ENCODE data around the gene FAM117B.

The FAM117B gene

DNA sequence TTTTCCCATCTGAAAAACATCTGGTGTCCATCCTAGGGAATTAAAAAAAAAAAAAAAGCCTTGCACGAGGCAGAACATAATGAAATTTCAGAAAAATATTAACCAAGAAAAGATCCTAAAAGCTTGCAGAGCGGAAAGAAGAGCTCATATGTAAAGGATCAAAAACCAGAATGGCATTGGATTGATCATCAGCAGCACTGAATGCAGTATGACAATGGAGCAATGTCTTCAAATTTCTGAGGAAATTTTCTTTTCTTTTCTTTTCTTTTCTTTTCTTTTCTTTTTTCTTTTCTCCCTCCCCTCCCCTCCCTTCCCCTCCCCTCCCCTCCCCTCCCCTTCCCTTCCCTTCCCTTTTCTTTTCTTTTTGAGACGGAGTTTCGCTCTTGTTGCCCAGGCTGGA lies 21.3 kb upstream of the FAM117B start:
- no peak overlapping the region for H3K9ac ChIP-seq (ENCODE audit: low read length)
- no peaks in the 10 kb centered on the region for H3F3A ChIP-seq (ENCODE audit: insufficient read depth)
- H3K27me3 ChIP-seq (ENCODE audit: low read length): no peaks in the 10 kb centered on the region
- TF ChIP-seq, protein P1, sequence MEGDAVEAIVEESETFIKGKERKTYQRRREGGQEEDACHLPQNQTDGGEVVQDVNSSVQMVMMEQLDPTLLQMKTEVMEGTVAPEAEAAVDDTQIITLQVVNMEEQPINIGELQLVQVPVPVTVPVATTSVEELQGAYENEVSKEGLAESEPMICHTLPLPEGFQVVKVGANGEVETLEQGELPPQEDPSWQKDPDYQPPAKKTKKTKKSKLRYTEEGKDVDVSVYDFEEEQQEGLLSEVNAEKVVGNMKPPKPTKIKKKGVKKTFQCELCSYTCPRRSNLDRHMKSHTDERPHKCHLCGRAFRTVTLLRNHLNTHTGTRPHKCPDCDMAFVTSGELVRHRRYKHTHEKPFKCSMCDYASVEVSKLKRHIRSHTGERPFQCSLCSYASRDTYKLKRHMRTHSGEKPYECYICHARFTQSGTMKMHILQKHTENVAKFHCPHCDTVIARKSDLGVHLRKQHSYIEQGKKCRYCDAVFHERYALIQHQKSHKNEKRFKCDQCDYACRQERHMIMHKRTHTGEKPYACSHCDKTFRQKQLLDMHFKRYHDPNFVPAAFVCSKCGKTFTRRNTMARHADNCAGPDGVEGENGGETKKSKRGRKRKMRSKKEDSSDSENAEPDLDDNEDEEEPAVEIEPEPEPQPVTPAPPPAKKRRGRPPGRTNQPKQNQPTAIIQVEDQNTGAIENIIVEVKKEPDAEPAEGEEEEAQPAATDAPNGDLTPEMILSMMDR (IDR thresholded peaks at IDR 0.05; ENCODE audit: insufficient read depth, low read length, poor library complexity, severe bottlenecking): no peak
- TF ChIP-seq EZH2phosphoT487 (conservative IDR thresholded peaks at IDR 0.05; ENCODE audit: low read length): no peak
- no peaks in the 10 kb centered on the region for H3K79me2 ChIP-seq (ENCODE audit: insufficient read depth, low read length)
- no peak overlapping the region for H2AFZ ChIP-seq (ENCODE audit: low read depth, low read length, severe bottlenecking)
- no peaks in the 10 kb centered on the region for H4K20me1 ChIP-seq (ENCODE audit: low read depth, low read length)
- H3K27ac ChIP-seq (ENCODE audit: low read depth, low read length): no peak overlapping the region
- no peaks in the 10 kb centered on the region for H3K9me3 ChIP-seq (ENCODE audit: insufficient read depth, low read length)
- no peak overlapping the region for H3K4me3 ChIP-seq (ENCODE audit: insufficient read depth, low read length, poor library complexity, severe bottlenecking)
- H3K36me3 ChIP-seq (ENCODE audit: low read length): no peaks in the 10 kb centered on the region
- H3K4me2 ChIP-seq (ENCODE audit: low read depth, low read length, poor library complexity, severe bottlenecking): no peak overlapping the region
- H3K9me2 ChIP-seq (replicated peaks; ENCODE audit: insufficient read depth, low read length): no peaks in the 10 kb centered on the region

DNA sequence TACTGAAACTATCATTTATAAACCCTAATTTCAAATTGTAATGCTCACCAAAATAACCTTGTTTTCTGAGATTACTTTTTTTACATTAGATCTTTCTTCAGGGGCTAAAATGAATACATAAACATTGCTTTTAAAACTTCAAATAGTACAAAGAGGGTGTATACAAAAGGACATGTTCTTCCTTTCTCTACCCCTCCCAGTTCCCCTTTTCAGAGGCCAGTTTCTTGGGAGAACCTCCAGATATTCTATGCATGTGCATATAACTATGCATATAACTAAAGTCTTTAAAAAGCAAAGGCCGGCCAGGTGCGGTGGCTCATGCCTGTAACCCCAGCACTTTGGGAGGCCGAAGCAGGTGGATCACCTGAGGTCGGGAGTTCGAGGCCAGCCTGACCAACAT lies 10.6 kb upstream of the FAM117B start:
- Histone ChIP-seq H3K27ac (ENCODE audit: low read depth, low read length) (no peak overlapping the region), H3K36me3 (ENCODE audit: low read length) (no peaks in the 10 kb centered on the region), H3K9ac (ENCODE audit: low read length) (no peak overlapping the region), H3K27me3 (ENCODE audit: low read length) (no peaks in the 10 kb centered on the region), H3K79me2 (ENCODE audit: insufficient read depth, low read length) (no peaks in the 10 kb centered on the region), H3K4me2 (ENCODE audit: low read depth, low read length, poor library complexity, severe bottlenecking) (no peak overlapping the region), H3F3A (ENCODE audit: insufficient read depth) (no peaks in the 10 kb centered on the region), H3K9me2 (replicated peaks; ENCODE audit: insufficient read depth, low read length) (no peaks in the 10 kb centered on the region), H3K9me3 (ENCODE audit: insufficient read depth, low read length) (no peaks in the 10 kb centered on the region), H2AFZ (ENCODE audit: low read depth, low read length, severe bottlenecking) (no peak overlapping the region), H4K20me1 (ENCODE audit: low read depth, low read length) (no peaks in the 10 kb centered on the region), H3K4me3 (ENCODE audit: insufficient read depth, low read length, poor library complexity, severe bottlenecking) (no peak overlapping the region)
- TF ChIP-seq, protein P1 (IDR thresholded peaks at IDR 0.05; ENCODE audit: insufficient read depth, low read length, poor library complexity, severe bottlenecking): no peak
- no peak for TF ChIP-seq EZH2phosphoT487 (conservative IDR thresholded peaks at IDR 0.05; ENCODE audit: low read length)

DNA sequence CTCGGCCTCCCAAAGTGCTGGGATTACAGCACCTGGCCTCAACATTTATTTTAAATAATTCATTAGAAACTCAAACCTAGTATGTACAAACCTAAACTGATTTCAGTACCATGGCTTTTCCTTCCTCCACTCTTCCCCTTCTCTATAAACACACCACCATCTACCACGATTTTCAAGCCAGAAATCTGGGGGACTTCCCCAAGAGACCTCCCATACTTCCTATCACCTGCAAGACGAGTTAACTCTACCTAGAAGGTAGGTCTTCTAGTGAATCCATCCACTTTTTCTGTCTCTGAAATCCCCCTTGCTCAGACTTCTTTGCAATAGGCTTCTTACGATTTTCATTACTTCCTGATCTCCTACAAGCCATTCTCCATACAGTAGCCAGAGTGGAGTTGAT lies 7.7 kb upstream of the FAM117B start:
- Histone ChIP-seq H3K4me3 (ENCODE audit: insufficient read depth, low read length, poor library complexity, severe bottlenecking) (no peak overlapping the region), H3K9ac (ENCODE audit: low read length) (no peak overlapping the region), H3F3A (ENCODE audit: insufficient read depth) (no peaks in the 10 kb centered on the region), H3K9me3 (ENCODE audit: insufficient read depth, low read length) (no peaks in the 10 kb centered on the region), H3K27ac (ENCODE audit: low read depth, low read length) (no peak overlapping the region), H2AFZ (ENCODE audit: low read depth, low read length, severe bottlenecking) (no peak overlapping the region), H3K27me3 (ENCODE audit: low read length) (no peaks in the 10 kb centered on the region), H3K36me3 (ENCODE audit: low read length) (no peaks in the 10 kb centered on the region), H3K79me2 (ENCODE audit: insufficient read depth, low read length) (no peaks in the 10 kb centered on the region), H3K4me2 (ENCODE audit: low read depth, low read length, poor library complexity, severe bottlenecking) (no peak overlapping the region), H4K20me1 (ENCODE audit: low read depth, low read length) (no peaks in the 10 kb centered on the region), H3K9me2 (replicated peaks; ENCODE audit: insufficient read depth, low read length) (no peaks in the 10 kb centered on the region)
- TF ChIP-seq EZH2phosphoT487 (conservative IDR thresholded peaks at IDR 0.05; ENCODE audit: low read length): no peak
- TF ChIP-seq, protein P1 (IDR thresholded peaks at IDR 0.05; ENCODE audit: insufficient read depth, low read length, poor library complexity, severe bottlenecking): no peak
